Renal pelvis (tissue), 12 donors: ENCODE results near the gene ARAP1. TPM values are rescaled to one million over a fixed set of nuclear protein-coding genes. Genes with fewer than 3 reads are reported as not detected.
"Not testable (repeated sequence)": the region's sequence is repeated elsewhere in the genome, so short reads cannot be mapped to it uniquely, and the experiment has no call there.

ENCODE experiments used
- DNase-seq: peaks from one replicate; pipeline ENCODE4 v3.0.0-alpha.2; 2013
- long read RNA-seq, 16 experiments: transcript quantifications; one replicate each; lab custom pipeline, GENCODE V29; 2026
- polyA plus RNA-seq, 3 donors: library from polyadenylated mRNA; unstranded; fragments of 120-200 nt; gene quantifications; one replicate each; pipeline ENCODE4 v1.2.1, GENCODE V29; 2013; ENCODE audit not compliant: insufficient read length in 3 of 3

The ARAP1 gene
- 10 to 100 TPM; 77.6 to 82.1 (median 82.0) TPM for polyA plus RNA-seq
- long read RNA-seq, donor 1, full-length matches to known transcripts, result 6 of 12 reads
- long read RNA-seq, donor 1, partial matches to known transcripts, result 6 of 12 reads
- long read RNA-seq, donor 1, other reads (novel, unspliced or antisense), result 0 of 12 reads
- long read RNA-seq, donor 2, full-length matches to known transcripts, result 5 of 11 reads
- long read RNA-seq, donor 2, partial matches to known transcripts, result 6 of 11 reads
- long read RNA-seq, donor 2, other reads (novel, unspliced or antisense), result 0 of 11 reads
- long read RNA-seq, donor 3, full-length matches to known transcripts, result 4 of 21 reads
- long read RNA-seq, donor 3, partial matches to known transcripts, result 17 of 21 reads
- long read RNA-seq, donor 3, other reads (novel, unspliced or antisense), result 0 of 21 reads
- long read RNA-seq, donor 4, full-length matches to known transcripts, result 4 of 26 reads
- long read RNA-seq, donor 4, partial matches to known transcripts, result 22 of 26 reads
- long read RNA-seq, donor 4, other reads (novel, unspliced or antisense), result 0 of 26 reads
- long read RNA-seq, donor 5, full-length matches to known transcripts, result 2 of 2 reads
- long read RNA-seq, donor 5, partial matches to known transcripts, result 0 of 2 reads
- long read RNA-seq, donor 5, other reads (novel, unspliced or antisense), result 0 of 2 reads
- long read RNA-seq, donor 6, full-length matches to known transcripts, result 6 of 14 reads
- long read RNA-seq, donor 6, partial matches to known transcripts, result 8 of 14 reads
- long read RNA-seq, donor 6, other reads (novel, unspliced or antisense), result 0 of 14 reads
- long read RNA-seq, donor 7, full-length matches to known transcripts, result 5 of 26 reads
- long read RNA-seq, donor 7, partial matches to known transcripts, result 21 of 26 reads
- long read RNA-seq, donor 7, other reads (novel, unspliced or antisense), result 0 of 26 reads
- long read RNA-seq, donor 8, full-length matches to known transcripts, result 2 of 24 reads
- long read RNA-seq, donor 8, partial matches to known transcripts, result 22 of 24 reads
- long read RNA-seq, donor 8, other reads (novel, unspliced or antisense), result 0 of 24 reads
- long read RNA-seq, donor 9, full-length matches to known transcripts, result 4 of 34 reads
- long read RNA-seq, donor 9, partial matches to known transcripts, result 30 of 34 reads
- long read RNA-seq, donor 9, other reads (novel, unspliced or antisense), result 0 of 34 reads
- long read RNA-seq, donor 10, full-length matches to known transcripts, result 3 of 15 reads
- long read RNA-seq, donor 10, partial matches to known transcripts, result 12 of 15 reads
- long read RNA-seq, donor 10, other reads (novel, unspliced or antisense), result 0 of 15 reads
- long read RNA-seq, donor 11, partial matches to known transcripts, result 5 of 5 reads
- long read RNA-seq, donor 11, other reads (novel, unspliced or antisense), result 0 of 5 reads
- long read RNA-seq, donor 12, full-length matches to known transcripts, result 7 of 12 reads
- long read RNA-seq, donor 12, partial matches to known transcripts, result 5 of 12 reads
- long read RNA-seq, donor 12, other reads (novel, unspliced or antisense), result 0 of 12 reads
- long read RNA-seq, donor 13, partial matches to known transcripts, result 0 of 1 reads
- long read RNA-seq, donor 13, other reads (novel, unspliced or antisense), result 0 of 1 reads
- long read RNA-seq, donor 14, result 0 reads
- long read RNA-seq, donor 15, full-length matches to known transcripts, result 7 of 18 reads
- long read RNA-seq, donor 15, partial matches to known transcripts, result 11 of 18 reads
- long read RNA-seq, donor 15, other reads (novel, unspliced or antisense), result 0 of 18 reads
- long read RNA-seq, donor 16, partial matches to known transcripts, result 18 of 19 reads
- long read RNA-seq, donor 16, other reads (novel, unspliced or antisense), result 0 of 19 reads

DNA sequence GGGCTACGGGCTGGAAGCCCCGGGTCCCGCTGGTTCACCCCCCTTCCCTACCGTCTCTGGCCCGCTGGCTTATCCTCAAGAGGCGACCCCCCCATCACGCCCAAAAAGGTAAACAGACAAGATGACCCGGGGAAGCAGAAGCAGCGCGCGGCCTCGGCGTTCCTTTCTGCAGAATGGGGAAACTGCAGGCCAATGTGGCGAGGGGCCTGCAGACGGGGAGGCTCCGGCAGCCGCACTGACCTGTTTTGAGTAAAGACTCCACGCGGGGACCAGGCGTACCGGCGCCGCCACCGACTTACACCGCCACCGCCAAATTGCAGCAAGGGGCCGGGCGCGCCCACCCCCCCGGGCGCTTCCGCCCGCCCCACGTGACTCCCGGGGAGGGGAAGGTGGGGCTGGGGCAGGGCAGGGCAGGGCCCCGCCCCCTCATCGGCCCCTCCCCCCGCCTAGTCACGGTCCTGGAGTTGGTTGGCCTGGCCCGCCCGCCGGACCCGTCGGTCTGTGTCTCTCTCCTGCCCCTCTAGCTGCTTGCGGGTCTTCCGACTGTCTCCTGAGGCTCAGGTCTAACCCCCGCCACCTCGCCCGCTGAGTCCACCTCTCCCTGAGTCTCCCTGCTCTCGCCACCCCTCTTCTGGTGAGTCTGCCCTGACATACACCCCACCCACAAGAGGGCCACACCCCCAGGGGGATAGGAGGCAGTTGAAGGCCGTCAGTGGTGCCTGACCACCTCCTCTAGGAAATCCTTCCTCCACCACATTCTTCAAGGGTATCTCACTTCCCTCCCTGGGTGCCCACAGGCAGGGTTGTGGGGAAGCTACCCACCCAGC is at the start of gene ARAP1:
Gene ARAP1 (minus strand): TSS at position 321 of the 827 bp plus-strand sequence. CDS start 25,280 bp downstream, outside the sequence.
- DNase-seq, result peak; percentile 76

DNA sequence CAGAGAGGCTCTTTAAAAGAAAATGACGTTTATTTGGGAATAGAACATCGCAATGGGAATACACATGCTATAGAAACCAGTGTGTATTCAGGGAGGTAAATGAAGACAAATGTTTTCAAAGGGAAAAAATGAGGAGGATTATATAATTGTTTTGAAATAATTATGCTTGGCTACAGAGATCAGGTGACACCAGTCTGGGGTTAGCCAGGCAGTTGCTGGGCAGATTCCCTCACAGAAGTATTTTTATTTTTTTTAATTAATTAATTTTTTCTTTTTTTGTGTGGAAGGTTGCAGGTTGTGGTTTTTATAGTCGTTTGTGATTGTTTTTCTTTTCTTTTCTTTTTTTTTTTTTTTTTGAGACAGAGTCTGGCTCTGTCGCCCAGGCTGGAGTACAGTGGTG is 47.2 kb upstream of the ARAP1 start:
- DNase-seq, result no peak

DNA sequence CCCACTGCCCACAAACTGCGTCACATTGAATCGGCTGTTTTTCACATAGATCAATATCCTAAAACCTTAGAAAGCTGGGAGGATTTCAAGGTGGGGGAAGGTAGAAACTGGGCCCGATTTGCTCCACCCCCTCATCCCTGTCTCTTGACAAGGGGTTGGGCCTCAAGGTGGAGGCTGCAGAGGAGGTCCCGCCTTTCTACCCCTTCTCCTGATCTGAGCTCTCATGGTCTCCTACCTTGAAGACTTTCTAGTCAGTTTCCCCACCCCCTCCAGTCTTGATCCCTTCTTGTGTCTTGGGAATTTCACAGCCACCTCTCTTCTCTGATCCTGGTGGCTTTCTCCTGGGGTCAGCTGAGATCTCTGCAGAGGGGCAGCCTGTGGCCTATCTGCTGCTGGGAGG is 46.2 kb upstream of the ARAP1 start:
- no peak for DNase-seq

DNA sequence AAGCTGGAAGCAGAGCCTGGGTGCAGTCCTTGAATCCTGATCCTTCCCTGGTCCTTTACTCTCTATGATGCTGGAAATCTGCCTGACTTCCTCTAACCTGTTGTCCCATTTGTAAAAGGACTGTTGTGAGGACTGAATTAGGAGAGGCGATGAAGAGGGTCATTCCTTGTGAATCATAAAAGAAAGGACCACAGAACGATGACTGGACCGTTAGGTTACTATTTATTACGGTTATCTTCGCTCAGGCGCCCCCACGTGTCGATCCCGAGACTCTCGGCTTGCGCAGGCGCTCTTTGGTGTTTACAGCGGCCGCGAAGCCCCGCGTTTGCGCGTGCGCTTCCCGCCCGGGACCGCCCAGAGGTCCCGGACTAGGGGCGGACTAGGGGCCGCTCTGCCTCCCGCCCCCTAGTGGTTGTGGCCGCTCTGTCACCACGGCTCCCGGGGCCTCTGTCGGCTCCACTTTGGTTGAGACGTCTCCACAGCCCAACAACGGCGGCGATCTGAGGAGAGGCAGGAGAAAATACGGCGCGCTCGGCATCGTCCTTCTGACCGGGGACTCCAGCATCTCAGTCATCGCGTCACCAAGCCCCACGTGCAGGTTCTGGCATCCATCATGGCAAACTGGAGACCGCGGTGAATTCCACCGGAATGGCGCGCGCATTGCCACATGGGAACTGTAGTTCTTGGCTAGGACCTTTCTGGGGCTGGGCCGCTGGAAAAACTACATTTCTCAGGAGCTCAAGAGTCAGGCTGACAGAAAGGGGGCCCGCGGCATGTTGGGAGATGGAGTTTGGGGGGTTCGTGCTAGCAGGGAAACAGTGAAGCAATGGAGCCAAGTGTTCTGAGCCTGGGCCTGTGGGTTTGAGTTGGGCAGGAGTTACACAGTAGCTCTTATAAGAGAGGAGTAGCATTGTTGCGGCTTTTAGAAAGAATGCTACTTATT is 41.5 kb upstream of the ARAP1 start, which contains the start of gene STARD10:
Gene STARD10 (minus strand): TSS at position 623 of the 943 bp plus-strand sequence. CDS start 12,866 bp downstream, outside the sequence.
- DNase-seq, result peak; percentile 97

DNA sequence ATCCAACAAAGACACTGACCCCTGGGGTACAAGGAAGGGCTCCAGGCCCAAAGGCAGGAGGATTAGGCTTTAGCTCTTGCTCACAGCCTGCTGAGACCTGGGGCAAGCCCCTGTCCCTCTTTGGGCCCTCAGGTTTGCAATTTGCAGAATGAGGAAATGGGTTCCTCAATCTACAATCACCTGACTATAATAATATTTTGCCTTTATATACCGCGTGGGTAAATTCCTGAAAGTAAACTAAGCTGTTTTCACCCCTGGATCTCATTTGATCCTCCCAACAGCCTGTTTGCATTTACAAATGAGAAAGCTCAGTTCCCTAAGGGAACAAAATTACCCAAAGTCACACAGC is 40.8 kb upstream of the ARAP1 start:
- DNase-seq, result no peak

DNA sequence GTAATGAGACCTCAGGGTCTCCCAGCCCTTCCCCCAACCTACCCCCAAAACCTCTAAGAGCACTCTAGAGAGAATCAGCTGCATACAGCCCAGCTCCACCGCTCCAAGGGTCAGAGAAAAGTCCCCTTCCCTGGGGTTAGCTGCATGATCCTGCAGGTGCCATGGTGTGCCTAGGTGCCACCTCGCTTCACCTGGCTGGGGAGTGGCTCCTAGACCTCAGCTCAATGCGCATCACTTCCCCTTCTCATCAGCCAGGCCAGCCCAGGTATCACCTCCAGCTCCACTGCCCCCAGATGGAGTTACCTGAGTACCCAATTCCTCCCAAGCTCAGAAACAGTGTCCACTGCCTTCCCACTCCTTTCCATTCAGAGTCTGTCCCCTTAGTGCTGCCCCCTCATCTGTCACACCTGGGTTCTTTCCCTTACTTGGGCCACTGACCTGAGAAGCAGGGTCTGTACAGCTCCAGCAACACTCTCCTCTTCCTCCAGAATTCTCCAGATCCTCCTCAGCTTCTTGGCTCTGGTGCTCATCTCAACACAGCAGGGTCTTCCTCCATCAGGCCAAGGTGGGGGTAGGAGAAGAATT is 40.3 kb upstream of the ARAP1 start:
- DNase-seq, result no peak

DNA sequence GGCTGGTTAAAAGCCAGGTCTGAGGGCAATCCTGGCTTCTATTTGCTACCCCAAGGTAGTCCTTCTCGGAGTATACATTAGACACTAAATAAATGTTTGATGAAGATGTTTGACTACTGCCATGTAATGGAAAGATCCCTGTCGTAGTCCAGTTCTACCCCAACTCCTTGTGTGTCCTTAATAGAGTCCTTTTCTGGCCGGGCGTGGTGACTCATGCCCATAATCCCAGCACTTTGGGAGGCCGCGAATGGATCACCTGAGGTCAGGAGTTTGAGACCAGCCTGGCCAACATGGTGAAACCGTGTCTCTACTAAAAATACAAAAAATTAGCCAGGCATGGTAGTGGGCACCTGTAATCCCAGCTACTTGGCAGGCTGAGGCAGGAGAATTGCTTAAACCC is 39.0 kb upstream of the ARAP1 start:
- DNase-seq, result not testable (repeated sequence)

DNA sequence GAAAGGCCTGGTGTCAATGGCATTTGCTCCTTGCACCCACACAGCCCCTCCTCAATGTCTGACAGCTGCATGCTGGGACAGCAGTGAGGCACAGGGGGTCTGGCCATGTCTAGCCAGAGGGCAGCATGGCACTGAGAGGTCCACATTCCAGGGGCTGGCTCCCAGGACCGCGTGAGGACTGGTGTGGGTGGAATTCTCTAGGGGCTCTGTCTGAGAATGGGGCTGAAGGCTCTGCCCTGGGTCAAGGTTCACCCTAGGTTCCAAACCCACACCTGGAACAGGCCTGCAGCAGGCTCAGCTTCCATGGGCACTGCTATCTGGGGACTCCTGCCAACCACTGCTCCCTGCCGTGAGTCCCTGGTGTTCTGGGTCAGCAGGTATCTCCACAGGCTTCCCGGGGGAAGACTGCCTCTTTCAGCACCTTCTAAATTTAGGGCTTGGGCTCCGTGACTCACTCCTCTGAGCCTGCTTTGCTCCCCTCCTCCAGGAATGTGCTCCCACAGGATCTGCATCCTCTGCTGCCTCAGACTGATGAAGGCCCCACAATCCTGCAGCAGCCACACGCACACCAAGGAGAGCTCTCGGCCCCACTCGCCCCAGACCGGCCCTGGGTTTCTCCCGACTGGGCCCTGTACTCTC is 37.4 kb upstream of the ARAP1 start:
- no peak for DNase-seq

DNA sequence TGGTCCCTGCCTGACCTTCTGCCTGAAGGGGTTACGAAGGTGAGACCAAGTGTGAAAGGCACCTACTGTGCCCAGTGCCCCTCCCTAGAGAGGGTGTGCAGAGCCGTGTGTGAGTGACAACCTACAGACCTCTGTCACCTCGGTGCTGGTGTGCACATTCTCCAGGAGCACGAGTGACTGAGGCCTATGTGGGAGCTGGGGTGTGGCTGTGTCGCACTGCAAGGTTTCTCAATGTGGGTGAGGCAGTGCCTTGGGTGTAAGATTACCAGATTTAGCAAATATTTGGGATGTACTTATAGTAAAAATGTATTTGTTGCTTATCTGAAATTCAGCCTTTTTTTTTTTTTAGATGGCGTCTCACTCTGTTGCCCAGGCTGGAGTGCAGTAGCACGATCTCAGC is 36.0 kb upstream of the ARAP1 start:
- DNase-seq, result no peak

DNA sequence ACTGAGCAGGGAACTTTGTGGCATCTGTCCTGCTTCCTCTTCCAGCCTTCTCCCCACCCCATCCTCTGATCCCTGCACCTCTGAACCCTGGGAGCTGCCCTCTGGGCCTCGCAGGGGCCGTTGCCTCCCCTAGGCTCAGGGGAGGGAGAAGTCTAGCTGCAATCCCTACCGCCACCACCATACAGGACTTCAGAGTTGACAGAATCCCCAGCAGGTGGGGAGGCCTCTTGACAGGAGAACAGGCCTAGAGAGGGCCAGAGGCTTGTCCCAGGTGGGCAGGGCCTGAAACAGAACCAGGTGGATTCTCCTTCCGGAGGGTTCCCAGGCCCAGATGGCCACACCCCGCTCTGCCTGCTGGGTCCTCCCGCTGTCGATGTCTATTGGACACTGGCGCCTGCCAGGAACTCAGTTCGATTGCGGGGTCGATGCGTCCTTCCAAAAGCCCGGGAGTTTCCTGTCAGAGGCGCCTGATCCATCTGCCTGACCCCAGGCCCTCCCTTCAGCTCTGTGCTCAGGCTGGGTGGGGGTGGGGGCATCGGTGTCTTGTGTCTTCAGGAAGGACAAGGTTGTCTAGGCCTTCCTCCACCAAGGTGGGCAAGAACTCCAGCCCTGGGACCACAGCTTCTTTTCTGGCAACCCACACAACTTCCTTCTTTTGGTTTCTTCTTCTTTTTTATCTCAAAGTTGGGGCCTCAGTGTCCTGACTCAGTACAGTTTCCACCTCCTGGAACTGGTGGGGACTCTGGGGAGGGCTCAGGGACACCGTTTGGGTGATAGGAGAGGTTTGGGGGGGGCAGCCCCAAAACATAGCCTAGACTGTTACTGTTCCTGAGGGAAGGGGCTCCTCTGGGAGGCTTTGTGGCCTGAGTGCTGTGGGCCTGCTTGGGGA is 35.3 kb upstream of the ARAP1 start:
- no peak for DNase-seq

DNA sequence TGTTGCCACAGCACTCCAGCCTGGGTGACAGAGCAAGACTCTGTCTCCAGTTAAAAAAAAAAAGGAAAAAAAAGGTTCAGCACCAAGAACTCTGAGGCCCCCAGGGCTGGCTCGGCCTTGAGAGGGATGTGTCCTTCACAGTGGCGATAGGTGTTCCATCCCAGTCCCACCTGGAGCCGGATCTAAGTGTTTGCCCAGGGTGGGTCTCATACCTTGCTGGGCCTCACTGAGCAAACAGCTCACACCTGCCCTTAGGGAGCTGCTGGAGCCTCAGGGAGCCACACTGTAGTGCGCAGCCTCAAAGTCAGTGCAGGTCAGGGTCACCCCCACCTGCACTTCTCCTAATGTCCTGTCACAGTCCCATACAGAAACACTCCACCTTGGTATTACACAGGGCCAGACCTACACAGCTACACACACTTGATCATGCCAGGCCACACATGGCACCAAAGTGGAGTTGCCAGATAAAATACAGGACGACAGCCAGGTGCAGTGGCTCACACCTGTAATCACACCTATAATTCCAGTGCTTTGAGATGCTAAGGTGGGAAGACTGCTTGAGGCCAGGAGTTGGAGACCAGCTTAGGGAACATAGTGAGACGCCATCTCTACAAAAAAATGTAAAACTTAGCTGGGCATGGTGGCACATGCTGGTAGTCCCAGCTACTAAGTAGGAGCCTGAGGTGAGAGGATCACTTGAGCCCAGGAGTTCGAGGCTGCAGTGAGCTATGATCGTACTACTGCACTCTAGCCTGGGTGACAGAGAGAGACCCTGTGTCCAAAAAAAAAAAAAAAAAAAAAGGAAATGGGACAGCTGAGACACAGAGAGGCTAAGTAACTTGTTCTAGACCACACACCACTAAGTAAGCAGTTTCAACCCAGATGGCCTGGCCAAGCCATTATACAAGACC is 34.4 kb upstream of the ARAP1 start:
- no peak for DNase-seq

DNA sequence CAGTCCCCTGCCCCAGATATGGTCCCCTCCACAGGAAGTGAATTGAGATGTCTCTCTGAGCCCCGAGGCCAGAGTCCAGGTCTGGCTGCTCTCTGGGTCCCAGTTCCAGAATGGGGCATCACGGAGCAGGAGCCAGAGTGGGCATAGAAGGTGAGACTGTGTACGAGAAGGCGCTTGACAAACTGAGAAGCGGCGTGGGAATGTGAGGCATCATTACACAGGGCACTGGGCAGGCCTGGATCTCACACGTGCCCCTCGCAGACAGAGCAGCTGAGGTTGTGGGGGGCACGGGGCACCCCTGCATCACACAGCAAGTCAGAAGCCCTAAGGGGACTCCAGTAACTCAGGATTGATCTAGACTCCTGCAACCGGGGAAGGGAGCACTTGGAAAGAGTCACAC is 32.5 kb upstream of the ARAP1 start:
- DNase-seq, result no peak

DNA sequence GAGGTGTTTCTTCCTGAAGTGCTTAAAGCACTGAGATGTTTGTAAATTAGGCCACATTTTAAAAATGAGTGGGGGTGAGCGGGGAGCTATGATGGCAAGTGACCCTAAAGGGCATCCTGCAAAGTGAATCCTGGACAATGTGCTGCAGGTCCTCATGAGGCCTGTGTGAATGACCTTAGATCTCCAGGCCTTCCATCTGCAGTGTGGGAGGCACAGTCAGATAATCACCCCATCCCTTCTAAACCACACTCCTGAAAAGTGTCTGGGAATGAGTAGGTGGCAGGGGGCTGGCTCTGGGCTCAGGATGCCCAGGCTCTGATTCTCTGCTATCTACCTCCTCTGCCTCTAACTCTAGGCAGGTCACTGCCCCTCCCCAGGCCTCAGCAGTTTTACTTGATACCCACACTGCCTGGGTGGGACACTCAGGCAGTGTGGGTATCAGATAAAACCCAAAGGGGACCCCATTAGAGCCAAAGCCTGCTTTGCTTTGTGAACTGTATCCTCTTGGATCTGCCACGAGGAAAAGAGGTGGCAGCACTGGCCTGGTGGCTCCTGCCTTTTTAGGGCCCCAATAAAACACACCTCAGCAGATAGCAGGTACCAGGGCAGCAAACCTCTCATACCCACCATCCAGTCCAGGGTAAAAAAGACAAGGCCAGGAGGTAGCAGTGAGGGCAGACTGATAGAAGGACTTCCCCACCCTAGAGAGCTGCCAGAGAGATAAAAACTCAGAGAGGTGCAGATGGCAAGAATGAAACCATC is 31.1 kb upstream of the ARAP1 start:
- DNase-seq, result no peak

DNA sequence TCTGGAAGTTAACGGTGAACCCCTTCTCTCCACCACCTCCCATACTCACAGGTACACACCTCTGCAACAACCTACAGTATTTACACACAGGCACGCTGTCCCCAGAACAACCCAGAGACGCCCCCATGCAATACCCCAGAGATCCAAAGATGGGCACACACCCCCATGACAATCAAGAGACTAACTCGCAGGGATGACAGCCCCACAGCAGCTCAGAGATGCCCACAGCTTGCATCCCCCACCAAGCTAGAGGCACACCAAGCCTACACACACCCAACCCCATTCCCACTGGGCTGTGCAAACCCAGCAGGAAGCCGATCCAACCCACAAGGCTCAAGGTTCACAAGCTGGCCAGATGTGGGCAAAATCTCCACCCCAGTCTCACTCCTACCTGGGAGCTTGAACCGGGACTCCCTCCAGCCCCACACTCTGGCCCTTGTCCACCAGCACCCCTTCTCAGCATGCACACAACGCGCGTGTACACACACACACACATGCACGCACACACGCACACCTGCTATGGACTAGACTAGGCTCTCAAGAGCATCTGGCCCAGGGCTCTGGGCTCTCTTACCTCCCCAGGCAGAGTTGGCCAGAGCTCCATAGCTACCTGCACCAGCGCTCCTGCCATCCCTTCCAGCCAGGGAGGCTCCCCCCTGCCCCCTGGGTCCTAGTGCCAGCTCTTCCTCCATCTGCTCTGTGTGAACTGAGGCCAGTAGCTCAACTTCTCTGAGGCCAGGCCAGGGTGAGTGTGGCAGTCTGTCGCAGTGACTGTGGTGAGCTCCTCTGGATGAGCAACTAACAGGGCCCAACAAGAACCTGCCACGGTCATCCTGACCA is 30.1 kb upstream of the ARAP1 start:
- no peak for DNase-seq
